ENCODE measurements around the gene IL10RB. TPM values are rescaled to one million over a fixed set of nuclear protein-coding genes. Genes with fewer than 3 reads are reported as not detected.
A peak's percentile ranks its signal among the peaks of the same experiment; 100 is the strongest.

Gene IL10RB
- total RNA-seq, 4 donors from 2014 or later = 17.9 to 45.5 (median 27.7) TPM

DNA sequence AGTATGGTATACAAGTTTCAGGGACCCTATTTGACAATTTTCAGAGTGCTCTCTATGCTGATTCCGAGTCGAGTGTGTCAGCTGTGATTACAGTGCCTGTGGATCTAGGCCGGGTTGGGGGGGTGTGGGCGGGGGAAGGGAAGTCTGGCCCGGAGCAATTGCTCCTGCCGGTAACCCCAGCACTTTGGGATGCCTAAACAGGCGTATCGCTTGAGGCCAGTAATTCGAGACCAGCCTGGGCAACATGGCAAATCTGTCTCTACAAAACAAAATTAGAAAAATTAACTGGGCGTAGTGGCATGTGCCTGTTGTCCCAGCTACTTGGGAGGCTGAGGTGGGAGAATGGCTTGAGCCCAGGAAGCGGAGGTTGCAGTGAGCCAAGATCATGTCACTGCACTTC is 1.6 kb upstream of the IL10RB start:
- no peaks in the 10 kb centered on the region for H3K36me3 ChIP-seq
- intact Hi-C loops (cut with DNase I; ENCODE audit: low total_unique reads) = no loop called here

DNA sequence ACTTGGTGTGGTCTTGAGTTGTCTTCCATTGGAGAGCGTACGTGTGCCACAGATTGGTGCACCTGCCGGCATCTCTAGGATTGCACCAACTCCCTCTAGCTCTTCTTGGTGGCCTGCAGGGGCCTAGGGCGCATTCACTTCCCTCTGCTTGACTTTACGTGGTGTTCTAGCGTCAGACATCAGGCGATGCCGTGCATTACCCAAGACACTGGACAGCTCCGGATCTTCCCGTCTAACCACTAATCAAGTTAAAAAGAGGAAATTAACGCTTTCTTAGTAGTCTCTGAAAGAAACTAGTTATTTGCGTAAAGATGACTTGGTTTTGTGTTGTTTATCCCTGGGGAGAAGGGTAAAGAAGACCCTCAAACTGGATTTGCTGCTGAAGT is 510 bp upstream of the IL10RB start:
- H3K9me3 ChIP-seq = no peaks in the 10 kb centered on the region
- peak overlapping the region; percentile 57 to 82 for H3K4me3 ChIP-seq
- no peaks in the 10 kb centered on the region for H3K36me3 ChIP-seq
- intact Hi-C loops (cut with DNase I; ENCODE audit: low total_unique reads) = no loop called here
- no peak for DNase-seq
- H3K27me3 ChIP-seq = no peaks in the 10 kb centered on the region
- H3K27ac ChIP-seq = peak overlapping the region; percentile 65 to 80
- TF ChIP-seq POLR2A (IDR thresholded peaks at IDR 0.05) = no peak
- TF ChIP-seq, protein P1, sequence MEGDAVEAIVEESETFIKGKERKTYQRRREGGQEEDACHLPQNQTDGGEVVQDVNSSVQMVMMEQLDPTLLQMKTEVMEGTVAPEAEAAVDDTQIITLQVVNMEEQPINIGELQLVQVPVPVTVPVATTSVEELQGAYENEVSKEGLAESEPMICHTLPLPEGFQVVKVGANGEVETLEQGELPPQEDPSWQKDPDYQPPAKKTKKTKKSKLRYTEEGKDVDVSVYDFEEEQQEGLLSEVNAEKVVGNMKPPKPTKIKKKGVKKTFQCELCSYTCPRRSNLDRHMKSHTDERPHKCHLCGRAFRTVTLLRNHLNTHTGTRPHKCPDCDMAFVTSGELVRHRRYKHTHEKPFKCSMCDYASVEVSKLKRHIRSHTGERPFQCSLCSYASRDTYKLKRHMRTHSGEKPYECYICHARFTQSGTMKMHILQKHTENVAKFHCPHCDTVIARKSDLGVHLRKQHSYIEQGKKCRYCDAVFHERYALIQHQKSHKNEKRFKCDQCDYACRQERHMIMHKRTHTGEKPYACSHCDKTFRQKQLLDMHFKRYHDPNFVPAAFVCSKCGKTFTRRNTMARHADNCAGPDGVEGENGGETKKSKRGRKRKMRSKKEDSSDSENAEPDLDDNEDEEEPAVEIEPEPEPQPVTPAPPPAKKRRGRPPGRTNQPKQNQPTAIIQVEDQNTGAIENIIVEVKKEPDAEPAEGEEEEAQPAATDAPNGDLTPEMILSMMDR (IDR thresholded peaks at IDR 0.05) = no peak
- H3K4me1 ChIP-seq = no peaks in the 10 kb centered on the region

More for the DNA sequence above, 1.6 kb upstream of the IL10RB start:
- no peaks in the 10 kb centered on the region for H3K9me3 ChIP-seq
- no peaks in the 10 kb centered on the region for H3K4me1 ChIP-seq
- DNase-seq = no peak
- no peaks in the 10 kb centered on the region for H3K27me3 ChIP-seq
- H3K27ac ChIP-seq = no peak overlapping the region
- TF ChIP-seq POLR2A (IDR thresholded peaks at IDR 0.05) = no peak
- TF ChIP-seq, protein P1 (IDR thresholded peaks at IDR 0.05) = no peak
- H3K4me3 ChIP-seq = no peak overlapping the region

DNA sequence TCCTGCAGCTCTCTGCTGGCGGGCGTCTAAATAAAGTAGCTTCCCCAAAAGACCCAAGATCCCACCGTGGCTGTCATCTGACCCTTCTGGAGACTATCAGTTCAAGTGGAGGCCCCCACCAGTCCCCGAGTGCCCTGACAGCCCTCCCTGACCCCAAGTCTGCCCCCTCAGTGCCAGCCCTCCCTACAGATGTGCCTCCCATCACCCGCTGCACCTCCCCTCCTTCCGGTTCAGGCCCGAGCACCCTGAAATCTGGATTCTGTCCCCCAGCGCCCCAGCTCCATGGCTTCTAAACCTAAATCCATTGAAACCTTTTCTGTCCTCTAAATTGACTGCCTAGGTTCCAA is 595 bp downstream of the IL10RB start:
- Histone ChIP-seq H3K4me3 (peak overlapping the region; percentile 57 to 82), H3K36me3 (no peaks in the 10 kb centered on the region), H3K4me1 (no peaks in the 10 kb centered on the region), H3K9me3 (no peaks in the 10 kb centered on the region), H3K27ac (peak overlapping the region; percentile 65 to 80), H3K27me3 (no peaks in the 10 kb centered on the region)
- DNase-seq = no peak
- TF ChIP-seq POLR2A (IDR thresholded peaks at IDR 0.05) = no peak
- TF ChIP-seq, protein P1 (IDR thresholded peaks at IDR 0.05) = no peak
- intact Hi-C loops (cut with DNase I; ENCODE audit: low total_unique reads) = no loop called here

DNA sequence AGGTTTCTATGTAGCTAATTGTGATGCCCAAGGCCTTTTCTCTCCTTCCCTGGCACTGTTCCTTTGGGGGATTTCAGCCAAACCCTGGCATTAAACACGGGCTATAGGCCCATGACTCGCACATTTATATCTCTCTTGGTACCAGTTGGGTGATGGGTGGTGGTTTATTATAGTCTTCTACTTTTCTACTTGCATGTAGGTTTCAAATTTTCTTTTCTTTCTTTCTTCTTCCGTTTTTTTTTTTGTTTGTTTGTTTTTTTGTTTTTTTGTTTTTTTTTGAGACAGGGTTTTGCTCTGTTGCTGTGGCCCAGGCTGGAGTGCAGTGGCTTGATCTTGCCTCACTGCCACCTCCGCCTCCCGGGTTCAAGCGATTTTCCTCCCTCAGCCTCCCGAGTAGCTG is 1.1 kb downstream of the IL10RB start:
- intact Hi-C loops (cut with DNase I; ENCODE audit: low total_unique reads) = no loop called here
- Histone ChIP-seq H3K4me1 (no peaks in the 10 kb centered on the region), H3K27ac (peak overlapping the region; percentile 65 to 80), H3K27me3 (no peaks in the 10 kb centered on the region), H3K4me3 (peak overlapping the region; percentile 57 to 82), H3K36me3 (no peaks in the 10 kb centered on the region), H3K9me3 (no peaks in the 10 kb centered on the region)
- no peak for DNase-seq
- TF ChIP-seq, protein P1 (IDR thresholded peaks at IDR 0.05) = no peak
- TF ChIP-seq POLR2A (IDR thresholded peaks at IDR 0.05) = no peak

DNA sequence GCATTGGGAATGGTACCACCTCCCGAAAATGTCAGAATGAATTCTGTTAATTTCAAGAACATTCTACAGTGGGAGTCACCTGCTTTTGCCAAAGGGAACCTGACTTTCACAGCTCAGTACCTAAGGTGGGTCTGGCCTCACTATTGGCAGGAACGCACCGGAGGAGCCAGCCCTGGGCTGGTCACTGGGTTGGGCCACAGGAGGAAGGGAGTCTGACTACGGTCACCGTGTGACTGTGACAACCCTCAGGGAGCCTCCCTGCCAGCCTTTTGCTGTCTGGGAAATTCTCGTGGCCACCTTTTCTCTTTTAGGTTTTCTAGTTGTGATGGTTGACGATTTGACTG is 2.2 kb downstream of the IL10RB start:
- no peak overlapping the region for H3K4me3 ChIP-seq
- no peaks in the 10 kb centered on the region for H3K4me1 ChIP-seq
- TF ChIP-seq POLR2A (IDR thresholded peaks at IDR 0.05) = no peak
- TF ChIP-seq, protein P1 (IDR thresholded peaks at IDR 0.05) = no peak
- no peaks in the 10 kb centered on the region for H3K36me3 ChIP-seq
- H3K27me3 ChIP-seq = no peaks in the 10 kb centered on the region
- H3K27ac ChIP-seq = no peak overlapping the region
- H3K9me3 ChIP-seq = no peaks in the 10 kb centered on the region
- no peak for DNase-seq
- intact Hi-C loops (cut with DNase I; ENCODE audit: low total_unique reads) = no loop called here

Measured in uterus (tissue), 4 donors.